Fibroblast of lung (primary cell): Measurements from ENCODE around the gene HPCAL1.

ENCODE experiments used
- CTCF ChIP-seq, 2 donors: IDR thresholded peaks in 1 of 2; conservative IDR thresholded peaks in 1 of 2; 1 replicate in 1 of 2; 2 replicates in 1 of 2; pipeline ENCODE4 v1.5.1; 2011 to 2012; ENCODE audit warnings: low read length in 2 of 2, control low read depth in 1 of 2, inconsistent platforms in 1 of 2, low read depth in 1 of 2, mild to moderate bottlenecking in 1 of 2
- EZH2 ChIP-seq: IDR thresholded peaks from 2 replicates; pipeline ENCODE4 v1.5.1; 2012; ENCODE audit warnings: low read length, control low read depth, mild to moderate bottlenecking; ENCODE audit errors: missing control alignments

GRCh38 chr2:10422251-10422650 is 119.5 kb downstream of the HPCAL1 start:
- TF ChIP-seq CTCF (conservative IDR thresholded peaks at IDR 0.05 in 1 of 2, IDR thresholded peaks at IDR 0.05 in 1 of 2; ENCODE audit: low read depth in 1 of 2, low read length in 2 of 2) (no peak), EZH2 (no peak)
